Gastroesophageal sphincter (tissue), 4 donors: ENCODE data around the gene SPATC1L. TPM values are rescaled to one million over a fixed set of nuclear protein-coding genes. Genes with fewer than 3 reads are reported as not detected.
"Not testable (repeated sequence)": the region's sequence is repeated elsewhere in the genome, so short reads cannot be mapped to it uniquely, and the experiment has no call there.

Source experiments
- ATAC-seq: fragments of 150-250 bp; one replicate; pipeline ENCODE4 v1.9.1; 2016; ENCODE audit warnings: mild to moderate bottlenecking, moderate library complexity
- H3K27ac ChIP-seq, 4 donors: fragments of 200-600 bp; sonication (generic) in 3 of 4; 1 replicate in 3 of 4; 2 replicates in 1 of 4; pipeline ENCODE4 v1.5.1; 2016 to 2019
- H3K27me3 ChIP-seq: fragments of 200-600 bp; sonication (generic); one replicate; pipeline ENCODE4 v1.5.1; 2019
- H3K36me3 ChIP-seq, 2 donors: fragments of 200-600 bp; sonication (generic); one replicate each; pipeline ENCODE4 v1.5.1; 2019; ENCODE audit warnings: control low read depth in 1 of 2
- H3K4me1 ChIP-seq, 3 donors: fragments of 200-600 bp; sonication (generic); 1 replicate in 2 of 3; 2 replicates in 1 of 3; pipeline ENCODE4 v1.5.1; 2016 to 2019; ENCODE audit warnings: control low read depth in 2 of 3
- H3K4me3 ChIP-seq, 2 donors: fragments of 200-600 bp; sonication (generic); one replicate each; pipeline ENCODE4 v1.5.1; 2019; ENCODE audit warnings: mild to moderate bottlenecking in 1 of 2, moderate library complexity in 1 of 2
- H3K9me3 ChIP-seq, 3 donors: fragments of 200-600 bp; sonication (generic); one replicate each; pipeline ENCODE4 v1.5.1; 2017 to 2019; ENCODE audit warnings: control low read depth in 2 of 3
- CTCF ChIP-seq, 4 experiments: fragments of 200-600 bp in 2 of 4; fragments of 450-650 bp in 2 of 4; sonication (generic) in 1 of 4; IDR thresholded peaks; one replicate each; pipeline ENCODE4 v1.5.1; 2017 to 2019; ENCODE audit warnings: antibody characterized with exemption in 4 of 4, mild to moderate bottlenecking in 2 of 4, moderate library complexity in 2 of 4
- EP300 ChIP-seq: sonication (generic); formaldehyde crosslinking; IDR thresholded peaks from one replicate; pipeline ENCODE4 v1.6.1; 2017; ENCODE audit warnings: antibody characterized with exemption, mild to moderate bottlenecking
- POLR2A ChIP-seq, 2 donors: fragments of 450-650 bp; IDR thresholded peaks; one replicate each; pipeline ENCODE4 v1.6.1; 2017; ENCODE audit warnings: antibody characterized with exemption in 2 of 2, mild to moderate bottlenecking in 2 of 2, moderate library complexity in 1 of 2
- POLR2AphosphoS5 ChIP-seq: sonication (generic); formaldehyde crosslinking; IDR thresholded peaks from one replicate; pipeline ENCODE4 v1.6.1; 2017; ENCODE audit warnings: antibody characterized with exemption
- WGBS, 2 donors: methylation state at CpG; one replicate each; pipeline ENCODE4 v1.1.5; 2018; ENCODE audit warnings: low coverage in 1 of 2; 5-methylcytosine and 5-hydroxymethylcytosine counted together
- total RNA-seq, 4 donors: library from RNA; depleted of rRNA; stranded (reverse); fragments of >200 nt; gene quantifications; one replicate each; pipeline ENCODE4 v1.1.0, GENCODE V29; 2016

The SPATC1L gene
- total RNA-seq, 4 donors from 2014 or later = 0.54 to 20.4 (median 7.9) TPM

DNA sequence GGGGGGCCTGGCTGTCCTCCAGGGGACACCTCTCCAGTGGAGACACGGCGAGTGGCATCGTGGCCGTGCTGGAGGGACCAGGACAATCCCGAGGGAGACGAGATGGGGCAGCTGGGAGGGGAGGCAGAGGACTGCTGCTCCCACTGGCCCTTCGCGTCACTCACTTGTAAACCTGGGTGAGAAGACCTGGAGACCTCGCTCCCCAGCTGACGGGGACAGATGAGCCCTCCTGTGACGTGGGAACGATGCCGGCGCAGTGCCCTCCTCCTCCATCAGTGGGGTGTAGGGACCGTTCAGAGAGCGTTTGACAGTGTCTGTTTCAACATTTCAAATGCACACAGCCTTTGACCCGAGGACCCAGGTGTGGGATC, 4.6 kb downstream of the SPATC1L start:
- H3K4me1 ChIP-seq = no peaks in the 10 kb centered on the region

DNA sequence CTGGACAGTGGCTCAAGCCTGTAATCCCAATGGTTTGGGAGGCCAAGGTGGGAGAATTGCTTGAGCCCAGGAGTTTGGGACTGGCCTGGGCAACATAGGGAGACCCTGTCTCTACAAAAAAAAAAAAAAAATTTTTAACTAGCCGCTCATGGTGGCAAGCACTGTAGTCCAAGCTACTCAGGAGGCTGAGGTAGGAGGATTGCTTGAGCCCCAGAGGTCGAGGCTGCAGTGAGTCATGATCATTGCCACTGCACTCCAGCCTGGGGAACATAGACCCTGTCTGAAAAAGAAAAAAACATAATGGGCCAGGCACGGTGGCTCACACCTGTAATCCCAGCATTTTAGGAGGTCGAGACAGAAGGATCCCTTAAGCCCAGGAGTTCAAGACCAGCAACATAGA, 5.3 kb downstream of the SPATC1L start:
- Histone ChIP-seq H3K36me3 (no peaks in the 10 kb centered on the region), H3K27ac (no peak overlapping the region), H3K27me3 (peaks cover 10% of the 10 kb centered on the region), H3K9me3 (peaks cover 0 to 19% (median 0%) of the 10 kb centered on the region in 3 donors), H3K4me1 (no peaks in the 10 kb centered on the region), H3K4me3 (no peak overlapping the region)
- no peak for ATAC-seq
- WGBS, 2 donors = 97% methylated on average over 3 of the region's 4 CpGs; no CpG with 5 or more reads in 1 of the 2 donors
- TF ChIP-seq POLR2AphosphoS5 = no peak
- TF ChIP-seq EP300 = no peak

More for the DNA sequence above, 4.6 kb downstream of the SPATC1L start:
- Histone ChIP-seq H3K27ac (no peak overlapping the region), H3K27me3 (peaks cover 14% of the 10 kb centered on the region), H3K4me3 (no peak overlapping the region), H3K9me3 (peaks cover 0 to 16% (median 0%) of the 10 kb centered on the region in 3 donors), H3K36me3 (no peaks in the 10 kb centered on the region)
- ATAC-seq = no peak
- TF ChIP-seq POLR2A (IDR thresholded peaks at IDR 0.05) (no peak), CTCF (IDR thresholded peaks at IDR 0.05) (no peak), EP300 (no peak), POLR2AphosphoS5 (no peak)
- WGBS, 2 donors = 98% methylated on average over 11 of the region's 17 CpGs; no CpG with 5 or more reads in 1 of the 2 donors

DNA sequence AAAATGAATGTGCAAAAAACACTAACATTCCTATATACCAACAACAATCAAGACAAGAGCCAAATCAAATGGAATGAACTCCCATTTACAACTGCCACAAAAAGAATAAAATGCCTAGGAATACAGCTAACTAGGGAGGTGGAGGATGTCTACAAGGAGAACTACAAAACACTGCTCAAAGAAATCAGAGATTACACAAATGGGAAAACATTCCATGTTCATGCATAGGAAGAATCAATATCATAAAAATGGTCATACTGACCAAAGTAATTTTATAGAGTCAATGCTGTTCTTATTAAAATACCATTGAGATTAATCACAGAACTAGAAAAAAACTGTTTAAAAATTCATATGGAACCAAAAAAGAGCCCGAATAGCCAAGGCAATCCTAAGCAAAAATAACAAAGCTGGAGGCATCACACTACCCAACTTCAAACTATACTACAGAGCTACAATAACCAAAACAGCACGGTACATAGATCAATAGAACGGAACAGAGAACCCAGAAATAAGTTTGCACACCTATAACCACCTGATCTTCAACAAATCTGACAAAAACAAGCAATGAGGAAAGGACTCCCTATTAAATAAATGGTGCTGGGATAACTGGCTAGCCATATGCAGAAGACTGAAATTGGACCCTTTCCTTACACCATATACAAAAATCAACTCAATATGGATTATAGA, 7.7 kb downstream of the SPATC1L start:
- not testable (repeated sequence) for H3K4me1 ChIP-seq, H3K27ac ChIP-seq, H3K4me3 ChIP-seq, ATAC-seq, H3K36me3 ChIP-seq, H3K27me3 ChIP-seq
- H3K9me3 ChIP-seq = peaks cover 0 to 26% (median 0%) of the 10 kb centered on the region in 3 donors
- 96 to 97% methylated on average over 3 of the region's 3 CpGs for WGBS, 2 donors

- TF ChIP-seq POLR2A (IDR thresholded peaks at IDR 0.05) = no peak
- Histone ChIP-seq H3K4me1 (no peaks in the 10 kb centered on the region), H3K9me3 (peaks cover 0 to 26% (median 0%) of the 10 kb centered on the region in 3 donors), H3K27ac (no peak overlapping the region), H3K36me3 (no peaks in the 10 kb centered on the region), H3K27me3 (peaks cover 4% of the 10 kb centered on the region), H3K4me3 (no peak overlapping the region)
- ATAC-seq = no peak
- 83% methylated on average over 1 of the region's 1 CpG; no CpG with 5 or more reads in 1 of the 2 donors for WGBS, 2 donors
Observed at GRCh38 chr21:46173573-46173972, 10.7 kb downstream of the SPATC1L start.

DNA sequence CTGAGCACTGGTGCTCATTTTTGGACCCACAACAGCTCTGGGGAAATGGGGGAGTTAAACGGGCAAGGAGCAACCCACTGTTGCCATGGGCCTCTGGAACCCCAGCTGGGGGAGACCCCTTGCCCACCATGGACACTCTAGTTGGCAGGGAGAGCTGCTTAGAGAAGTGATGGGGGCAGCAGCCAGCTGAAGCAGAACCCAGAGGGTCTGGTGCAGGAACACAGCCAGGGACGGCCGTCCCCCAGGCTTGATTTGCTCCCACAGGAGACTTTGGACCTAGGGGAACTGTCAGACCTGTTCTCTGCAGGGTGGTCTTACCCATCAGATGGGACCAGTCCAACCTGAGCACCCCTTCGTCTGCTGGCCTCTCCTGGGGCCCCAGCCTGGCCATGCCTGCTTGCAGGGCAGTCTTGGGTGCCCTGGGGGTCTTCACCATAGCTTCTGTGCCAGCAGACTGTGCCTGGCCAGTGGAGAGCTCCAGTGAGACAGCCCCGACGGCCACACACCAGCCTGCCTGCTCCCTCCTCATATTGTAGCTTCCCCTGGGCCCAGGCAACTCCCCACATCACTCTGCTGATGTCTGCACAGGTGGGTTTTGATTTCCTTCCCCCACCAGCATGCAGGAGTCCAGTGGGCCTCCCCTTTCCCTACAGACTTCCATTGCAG, 11.3 kb downstream of the SPATC1L start:
- no peaks in the 10 kb centered on the region for H3K36me3 ChIP-seq
- peaks cover 4% of the 10 kb centered on the region for H3K27me3 ChIP-seq
- ATAC-seq = no peak
- no peaks in the 10 kb centered on the region for H3K4me1 ChIP-seq
- TF ChIP-seq POLR2A (IDR thresholded peaks at IDR 0.05) (no peak), POLR2AphosphoS5 (no peak), CTCF (IDR thresholded peaks at IDR 0.05) (no peak), EP300 (no peak)
- peaks cover 0 to 26% (median 0%) of the 10 kb centered on the region in 3 donors for H3K9me3 ChIP-seq
- 80 to 89% methylated on average over 2 to 3 of the region's 6 CpGs for WGBS, 2 donors
- H3K27ac ChIP-seq = no peak overlapping the region
- H3K4me3 ChIP-seq = no peak overlapping the region

DNA sequence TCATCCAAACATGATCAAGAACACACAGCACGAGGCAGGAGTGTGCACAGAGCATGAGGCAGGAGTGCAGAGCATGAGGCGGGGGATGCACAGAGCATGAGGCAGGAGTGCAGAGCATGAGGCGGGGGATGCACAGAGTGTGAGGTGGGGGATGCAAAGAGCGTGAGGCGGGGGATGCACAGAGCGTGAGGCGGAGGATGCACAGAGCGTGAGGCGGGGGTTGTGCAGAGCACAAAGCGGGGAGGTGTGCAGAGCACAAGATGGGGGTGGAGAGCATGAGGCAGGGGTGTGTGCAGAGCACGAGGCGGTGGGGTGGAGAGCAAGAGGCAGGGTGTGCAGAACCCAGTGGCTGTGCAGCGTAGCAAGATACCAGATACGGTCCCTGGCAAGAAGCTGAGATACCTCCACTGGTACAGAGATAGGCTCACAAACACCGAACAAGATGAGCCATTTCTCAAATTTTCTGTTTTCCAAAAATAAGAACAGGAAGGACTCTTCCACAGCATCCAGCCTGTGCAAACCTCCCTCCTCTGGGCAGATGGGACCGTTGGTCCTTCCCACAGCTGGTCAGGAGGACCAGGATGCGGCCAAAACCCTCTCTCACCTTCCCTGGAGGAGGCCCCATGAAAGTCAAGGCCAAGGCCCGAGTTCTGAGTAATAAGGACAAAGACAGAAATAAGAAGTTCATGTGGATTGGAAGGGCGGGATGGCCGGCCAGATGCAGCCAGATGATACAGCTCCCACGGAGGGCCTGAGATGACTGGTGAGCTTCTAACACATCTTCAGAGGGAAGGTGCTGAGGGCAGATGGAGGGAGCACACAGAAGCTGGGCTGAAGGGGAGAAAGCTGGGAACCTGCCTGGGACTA, 12.0 kb downstream of the SPATC1L start:
- 68 to 75% methylated on average over 3 to 20 of the region's 21 CpGs for WGBS, 2 donors
- peak; percentile 48 for ATAC-seq
- H3K4me1 ChIP-seq = no peaks in the 10 kb centered on the region
- H3K9me3 ChIP-seq = peaks cover 0 to 26% (median 0%) of the 10 kb centered on the region in 3 donors
- no peak overlapping the region for H3K27ac ChIP-seq
- no peak for TF ChIP-seq CTCF (IDR thresholded peaks at IDR 0.05)
- no peak for TF ChIP-seq POLR2AphosphoS5
- TF ChIP-seq EP300 = no peak
- no peak for TF ChIP-seq POLR2A (IDR thresholded peaks at IDR 0.05)
- no peak overlapping the region for H3K4me3 ChIP-seq
- H3K36me3 ChIP-seq = no peaks in the 10 kb centered on the region
- peaks cover 4% of the 10 kb centered on the region for H3K27me3 ChIP-seq
